Astrocyte (in vitro differentiated cells and primary cell): Measurements from ENCODE around the gene SMAP2. TPM values are rescaled to one million over a fixed set of nuclear protein-coding genes. Genes with fewer than 3 reads are reported as not detected.

Experiments
- DNase-seq: peaks from one replicate; pipeline ENCODE4 v3.0.0-alpha.2; 2010; ENCODE audit warnings: low read depth
- FAIRE-seq: peaks from 2 replicates; lab custom pipeline; 2011; peaks lifted over from hg19 to GRCh38; lab: Jason Lieb, UNC
- H2AFZ ChIP-seq: 2 replicates; pipeline ENCODE4 v1.6.0; 2012; ENCODE audit warnings: low read depth, low read length, inconsistent platforms
- H3K27ac ChIP-seq: 2 replicates; pipeline ENCODE4 v1.5.1; 2011; ENCODE audit warnings: low read depth, low read length, inconsistent platforms
- H3K27me3 ChIP-seq: 2 replicates; pipeline ENCODE4 v1.6.0; 2011; ENCODE audit warnings: low read length, inconsistent platforms; ENCODE audit not compliant: insufficient read depth
- H3K36me3 ChIP-seq: 2 replicates; pipeline ENCODE4 v1.5.1; 2011; ENCODE audit warnings: low read length, inconsistent platforms; ENCODE audit not compliant: insufficient read depth
- H3K4me1 ChIP-seq: 2 replicates; pipeline ENCODE4 v1.5.1; 2011; ENCODE audit warnings: low read length, inconsistent platforms; ENCODE audit not compliant: insufficient read depth
- H3K4me2 ChIP-seq: 2 replicates; pipeline ENCODE4 v1.6.0; 2012; ENCODE audit warnings: low read length, inconsistent platforms
- H3K4me3 ChIP-seq: 2 replicates; pipeline ENCODE4 v1.5.1; 2011; ENCODE audit warnings: low read depth, mild to moderate bottlenecking, low read length, inconsistent platforms; ENCODE audit not compliant: insufficient read depth
- H3K79me2 ChIP-seq: 2 replicates; pipeline ENCODE4 v1.6.0; 2012; ENCODE audit warnings: mild to moderate bottlenecking, low read length, inconsistent platforms; ENCODE audit not compliant: insufficient read depth
- H3K9ac ChIP-seq: 2 replicates; pipeline ENCODE4 v1.6.0; 2012; ENCODE audit warnings: mild to moderate bottlenecking, low read length, inconsistent platforms
- H3K9me3 ChIP-seq: 2 replicates; pipeline ENCODE4 v1.5.1; 2012; ENCODE audit warnings: low read depth, mild to moderate bottlenecking, low read length, inconsistent platforms; ENCODE audit not compliant: insufficient read depth
- H4K20me1 ChIP-seq: 2 replicates; pipeline ENCODE4 v1.6.0; 2012; ENCODE audit warnings: low read length, inconsistent platforms; ENCODE audit not compliant: insufficient read depth
- H3K27ac Mint-ChIP-seq: one replicate; pipeline ENCODE4 v1.8.0; 2021; ENCODE audit warnings: mild to moderate bottlenecking, mixed read lengths; ENCODE audit not compliant: unreplicated experiment
- H3K27me3 Mint-ChIP-seq: one replicate; pipeline ENCODE4 v1.8.0; 2021; ENCODE audit warnings: low read depth, mixed read lengths; ENCODE audit not compliant: unreplicated experiment
- H3K36me3 Mint-ChIP-seq: one replicate; pipeline ENCODE4 v1.8.0; 2021; ENCODE audit warnings: low read depth, mixed read lengths; ENCODE audit not compliant: unreplicated experiment
- H3K4me1 Mint-ChIP-seq: one replicate; pipeline ENCODE4 v1.8.0; 2021; ENCODE audit warnings: low read depth, mixed read lengths; ENCODE audit not compliant: unreplicated experiment
- H3K4me3 Mint-ChIP-seq: one replicate; pipeline ENCODE4 v1.8.0; 2021; ENCODE audit warnings: mild to moderate bottlenecking, moderate library complexity, mixed read lengths; ENCODE audit not compliant: unreplicated experiment
- H3K9me3 Mint-ChIP-seq: one replicate; pipeline ENCODE4 v1.8.0; 2021; ENCODE audit warnings: mild to moderate bottlenecking, mixed read lengths; ENCODE audit not compliant: unreplicated experiment
- EZH2 ChIP-seq: IDR thresholded peaks from 2 replicates; pipeline ENCODE4 v1.6.1; 2012; ENCODE audit warnings: mild to moderate bottlenecking, low read length, inconsistent platforms; ENCODE audit not compliant: insufficient read depth
- total RNA-seq: library from RNA; stranded (reverse); gene quantifications from 2 replicates; pipeline ENCODE4 v1.2.1, GENCODE V29; 2021
- TF ChIP-seq, protein P1 (sequence below): IDR thresholded peaks from 2 replicates; pipeline ENCODE4 v1.5.1; 2011; ENCODE audit warnings: low read depth, mild to moderate bottlenecking, inconsistent platforms, low read length, moderate library complexity; ENCODE audit not compliant: insufficient read depth

Gene SMAP2
- total RNA-seq, 1 donor from 2014 or later, result 16.8 TPM

- H3K9me3 Mint-ChIP-seq, result peaks cover 13% of the 10 kb centered on the region
- H3K4me1 ChIP-seq, result no peaks in the 10 kb centered on the region
- H3K27me3 Mint-ChIP-seq, result peaks cover 21% of the 10 kb centered on the region
- no peak overlapping the region for H3K9ac ChIP-seq
- H3K36me3 ChIP-seq, result no peaks in the 10 kb centered on the region
- H3K27ac ChIP-seq, result no peak overlapping the region
- no peaks in the 10 kb centered on the region for H3K79me2 ChIP-seq
- H3K27ac Mint-ChIP-seq, result no peak overlapping the region
- no peaks in the 10 kb centered on the region for H3K9me3 ChIP-seq
- H2AFZ ChIP-seq, result peak overlapping the region; percentile 53
- H3K4me3 ChIP-seq, result no peak overlapping the region
- no peak for TF ChIP-seq EZH2
- TF ChIP-seq, protein P1, sequence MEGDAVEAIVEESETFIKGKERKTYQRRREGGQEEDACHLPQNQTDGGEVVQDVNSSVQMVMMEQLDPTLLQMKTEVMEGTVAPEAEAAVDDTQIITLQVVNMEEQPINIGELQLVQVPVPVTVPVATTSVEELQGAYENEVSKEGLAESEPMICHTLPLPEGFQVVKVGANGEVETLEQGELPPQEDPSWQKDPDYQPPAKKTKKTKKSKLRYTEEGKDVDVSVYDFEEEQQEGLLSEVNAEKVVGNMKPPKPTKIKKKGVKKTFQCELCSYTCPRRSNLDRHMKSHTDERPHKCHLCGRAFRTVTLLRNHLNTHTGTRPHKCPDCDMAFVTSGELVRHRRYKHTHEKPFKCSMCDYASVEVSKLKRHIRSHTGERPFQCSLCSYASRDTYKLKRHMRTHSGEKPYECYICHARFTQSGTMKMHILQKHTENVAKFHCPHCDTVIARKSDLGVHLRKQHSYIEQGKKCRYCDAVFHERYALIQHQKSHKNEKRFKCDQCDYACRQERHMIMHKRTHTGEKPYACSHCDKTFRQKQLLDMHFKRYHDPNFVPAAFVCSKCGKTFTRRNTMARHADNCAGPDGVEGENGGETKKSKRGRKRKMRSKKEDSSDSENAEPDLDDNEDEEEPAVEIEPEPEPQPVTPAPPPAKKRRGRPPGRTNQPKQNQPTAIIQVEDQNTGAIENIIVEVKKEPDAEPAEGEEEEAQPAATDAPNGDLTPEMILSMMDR, result no peak
- H3K4me2 ChIP-seq, result peak overlapping the region; percentile 51
- peak; percentile 49 for DNase-seq
- H3K36me3 Mint-ChIP-seq, result no peaks in the 10 kb centered on the region
- H3K27me3 ChIP-seq, result peaks cover 4% of the 10 kb centered on the region
- H3K4me1 Mint-ChIP-seq, result no peaks in the 10 kb centered on the region
- no peaks in the 10 kb centered on the region for H4K20me1 ChIP-seq
- FAIRE-seq, result no peak
- H3K4me3 Mint-ChIP-seq, result no peak overlapping the region
Measured at GRCh38 chr1:40344597-40344996, 28.9 kb upstream of the SMAP2 start.

GRCh38 chr1:40350391-40350790 lies 23.1 kb upstream of the SMAP2 start:
- H3K27ac Mint-ChIP-seq, result no peak overlapping the region
- no peaks in the 10 kb centered on the region for H3K27me3 ChIP-seq
- no peaks in the 10 kb centered on the region for H3K36me3 ChIP-seq
- no peak overlapping the region for H3K4me3 Mint-ChIP-seq
- no peaks in the 10 kb centered on the region for H3K4me1 ChIP-seq
- FAIRE-seq (no peak), DNase-seq (no peak)
- H3K4me2 ChIP-seq, result no peak overlapping the region
- H3K9ac ChIP-seq, result no peak overlapping the region
- no peaks in the 10 kb centered on the region for H3K4me1 Mint-ChIP-seq
- no peaks in the 10 kb centered on the region for H3K9me3 Mint-ChIP-seq
- no peaks in the 10 kb centered on the region for H3K9me3 ChIP-seq
- H3K27me3 Mint-ChIP-seq, result peaks cover 7% of the 10 kb centered on the region
- H3K79me2 ChIP-seq, result no peaks in the 10 kb centered on the region
- H3K27ac ChIP-seq, result no peak overlapping the region
- H3K36me3 Mint-ChIP-seq, result no peaks in the 10 kb centered on the region
- no peak overlapping the region for H2AFZ ChIP-seq
- TF ChIP-seq, protein P1, result no peak
- no peak for TF ChIP-seq EZH2
- H3K4me3 ChIP-seq, result no peak overlapping the region
- H4K20me1 ChIP-seq, result no peaks in the 10 kb centered on the region

- Histone ChIP-seq H3K79me2 (no peaks in the 10 kb centered on the region), H3K4me3 (no peak overlapping the region), H3K9me3 (no peaks in the 10 kb centered on the region), H3K27ac (no peak overlapping the region), H3K36me3 (no peaks in the 10 kb centered on the region), H3K4me1 (no peaks in the 10 kb centered on the region), H2AFZ (no peak overlapping the region), H3K9ac (no peak overlapping the region), H4K20me1 (no peaks in the 10 kb centered on the region), H3K27me3 (no peaks in the 10 kb centered on the region), H3K4me2 (no peak overlapping the region)
- FAIRE-seq (no peak), DNase-seq (no peak)
- Mint-ChIP-seq H3K4me3 (no peak overlapping the region), H3K36me3 (no peaks in the 10 kb centered on the region), H3K4me1 (no peaks in the 10 kb centered on the region), H3K27ac (no peak overlapping the region), H3K27me3 (peaks cover 7% of the 10 kb centered on the region), H3K9me3 (no peaks in the 10 kb centered on the region)
- TF ChIP-seq EZH2, result no peak
- TF ChIP-seq, protein P1, result no peak
Measured at GRCh38 chr1:40351124-40351523, 22.4 kb upstream of the SMAP2 start.
